HepG2 (cell line): ENCODE data around the gene TEX19. TPM values are rescaled to one million over a fixed set of nuclear protein-coding genes. Genes with fewer than 3 reads are reported as not detected.

Experiments
- CBX5 ChIP-seq: sonication (generic); formaldehyde crosslinking; IDR thresholded peaks from 2 replicates; pipeline ENCODE4 v1.4.0; 2020; ENCODE audit warnings: missing genetic modification reagents, borderline replicate concordance
- DR1 ChIP-seq: sonication (generic); formaldehyde crosslinking; IDR thresholded peaks from 2 replicates; pipeline ENCODE4 v1.8.0; 2021; ENCODE audit warnings: mild to moderate bottlenecking, missing genetic modification reagents, inconsistent platforms
- MAZ ChIP-seq, 2 experiments: sonication (generic) in 1 of 2; formaldehyde crosslinking in 1 of 2; IDR thresholded peaks; 2 replicates each; pipeline versions ENCODE4 v1.5.0 to v1.6.1; 2012 to 2020; ENCODE audit warnings: low read depth in 2 of 2, mild to moderate bottlenecking in 2 of 2, borderline replicate concordance in 1 of 2, improper control_type of control experiment in 1 of 2, low read length in 1 of 2, missing genetic modification reagents in 1 of 2, moderate library complexity in 1 of 2
- NFYC ChIP-seq: IDR thresholded peaks from 2 replicates; pipeline ENCODE4 v1.6.1; 2016; ENCODE audit warnings: missing genetic modification reagents, missing compliant biosample characterization
- ONECUT2 ChIP-seq: sonication (generic); formaldehyde crosslinking; IDR thresholded peaks from 2 replicates; pipeline ENCODE4 v1.4.0; 2020; ENCODE audit warnings: missing genetic modification reagents
- PHF5A ChIP-seq: IDR thresholded peaks from one replicate; pipeline ENCODE4 v1.6.1; 2018; ENCODE audit warnings: low read depth, missing genetic modification reagents; ENCODE audit not compliant: unreplicated experiment
- SMAD9 ChIP-seq: sonication (generic); formaldehyde crosslinking; IDR thresholded peaks from 2 replicates; pipeline ENCODE4 v1.5.1; 2020; ENCODE audit warnings: mild to moderate bottlenecking, missing genetic modification reagents
- SRSF1 ChIP-seq: fragments of 200-400 bp; formaldehyde crosslinking; optimal IDR thresholded peaks from 2 replicates; pipeline ENCODE3; 2017; ENCODE audit warnings: mild to moderate bottlenecking, low read depth, low read length, moderate library complexity
- SYNCRIP ChIP-seq: fragments of 200-400 bp; formaldehyde crosslinking; IDR thresholded peaks from 2 replicates; pipeline ENCODE4 v1.6.1; 2018; ENCODE audit warnings: mild to moderate bottlenecking, low read depth, low read length; ENCODE audit not compliant: insufficient read depth
- ZC3H13 ChIP-seq: sonication (generic); formaldehyde crosslinking; IDR thresholded peaks from 2 replicates; pipeline ENCODE4 v1.8.1; 2023; ENCODE audit warnings: mild to moderate bottlenecking, missing genetic modification reagents, moderate library complexity
- ZFP90 ChIP-seq: sonication (generic); formaldehyde crosslinking; IDR thresholded peaks from 2 replicates; pipeline ENCODE4 v1.8.0; 2022; ENCODE audit warnings: missing genetic modification reagents, mild to moderate bottlenecking, inconsistent platforms, borderline replicate concordance
- ZNF431 ChIP-seq: sonication (generic); formaldehyde crosslinking; IDR thresholded peaks from 2 replicates; pipeline ENCODE4 v1.9.0; 2022; ENCODE audit warnings: missing genetic modification reagents, low read depth, mild to moderate bottlenecking, borderline replicate concordance
- ZNF44 ChIP-seq: sonication (generic); formaldehyde crosslinking; IDR thresholded peaks from 2 replicates; pipeline ENCODE4 v1.5.1; 2020; ENCODE audit warnings: mild to moderate bottlenecking, missing genetic modification reagents
- ZNF546 ChIP-seq: sonication (generic); formaldehyde crosslinking; conservative IDR thresholded peaks from 2 replicates; pipeline ENCODE4 v1.8.1; 2023; ENCODE audit warnings: mild to moderate bottlenecking, missing genetic modification reagents
- ZNF563 ChIP-seq: sonication (generic); formaldehyde crosslinking; IDR thresholded peaks from 2 replicates; pipeline ENCODE4 v1.8.0; 2022; ENCODE audit warnings: mild to moderate bottlenecking, moderate library complexity, missing genetic modification reagents
- polyA plus RNA-seq, 8 experiments: library from polyadenylated mRNA; depleted of rRNA in 3 of 8; stranded (reverse) in 7 of 8; unstranded in 1 of 8; fragments of >200 nt; fragmentation: Illumina TruSeq in 4 of 8; extraction: Trizol in 4 of 8; gene quantifications; 2 replicates each; pipeline versions ENCODE4 v1.2.1 to v1.2.3, GENCODE V29; 2011 to 2016; ENCODE audit warnings: low read depth in 4 of 8, missing spikeins in 1 of 8, mixed read lengths in 1 of 8; ENCODE audit not compliant: insufficient read depth in 1 of 8
- total RNA-seq, 5 experiments: library from RNA; depleted of rRNA; stranded (reverse); fragments of >200 nt; fragmentation: Illumina TruSeq; extraction: Trizol; gene quantifications; 2 replicates each; pipeline ENCODE4 v1.2.3, GENCODE V29; 2016; ENCODE audit warnings: low read depth in 1 of 5
- TF ChIP-seq, protein P1 (sequence below): sonication (generic); formaldehyde crosslinking; IDR thresholded peaks from 2 replicates; pipeline ENCODE4 v1.4.0; 2020; ENCODE audit warnings: missing genetic modification reagents; ENCODE audit errors: not compliant biosample characterization
- TF ChIP-seq, protein P2 (sequence below): sonication (generic); formaldehyde crosslinking; IDR thresholded peaks from 2 replicates; pipeline ENCODE4 v1.9.0; 2021; ENCODE audit warnings: missing genetic modification reagents, borderline replicate concordance
- TF ChIP-seq, protein P3 (sequence below): sonication (generic); formaldehyde crosslinking; IDR thresholded peaks from 2 replicates; pipeline ENCODE4 v1.5.0; 2020; ENCODE audit warnings: mild to moderate bottlenecking, missing genetic modification reagents
- TF ChIP-seq, protein P4 (sequence below): sonication (generic); formaldehyde crosslinking; IDR thresholded peaks from 2 replicates; pipeline ENCODE4 v1.4.0; 2020; ENCODE audit warnings: mild to moderate bottlenecking, missing genetic modification reagents
- TF ChIP-seq, protein P5 (sequence below): fragments of 450-650 bp; IDR thresholded peaks from 2 replicates; pipeline ENCODE4 v1.6.1; 2017; ENCODE audit warnings: mild to moderate bottlenecking

The TEX19 gene
- total and polyA plus RNA-seq, 2 of the 13 experiments (the other 11 are each of a cell fraction or from before 2014, with no cell fraction given) = 1.3 to 6.0 TPM

DNA sequence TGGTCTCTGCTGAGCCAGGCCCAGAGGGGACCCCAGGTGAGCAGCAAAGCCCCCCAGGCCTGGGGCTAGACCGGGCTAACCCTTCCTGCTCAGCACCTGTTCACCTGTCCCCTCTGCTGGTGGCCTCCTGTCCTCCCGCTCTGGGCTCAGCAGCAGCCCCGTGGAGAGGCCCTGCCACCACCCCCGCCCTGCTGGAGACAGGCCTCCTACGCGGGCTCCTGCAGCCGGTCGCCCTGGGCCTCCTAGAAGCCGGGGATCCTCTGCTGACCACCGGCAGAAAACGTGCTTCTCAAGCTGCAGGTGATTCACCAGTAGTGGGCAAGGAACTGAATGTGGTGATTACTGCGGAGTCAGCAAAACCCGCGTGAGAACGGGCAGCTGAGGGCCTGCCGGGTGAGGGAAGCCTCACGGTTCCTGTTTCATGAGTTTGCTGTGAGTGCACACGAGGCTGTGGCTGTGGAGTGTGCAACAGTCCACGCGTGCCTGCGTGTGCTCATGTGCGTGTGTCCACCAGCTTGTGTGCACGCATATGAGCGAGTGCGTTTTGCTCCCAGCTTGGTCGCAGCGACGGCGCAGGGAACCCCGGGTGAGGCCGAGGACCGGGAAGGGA, 26.3 kb upstream of the TEX19 start (continued):
- TF ChIP-seq, protein P1, sequence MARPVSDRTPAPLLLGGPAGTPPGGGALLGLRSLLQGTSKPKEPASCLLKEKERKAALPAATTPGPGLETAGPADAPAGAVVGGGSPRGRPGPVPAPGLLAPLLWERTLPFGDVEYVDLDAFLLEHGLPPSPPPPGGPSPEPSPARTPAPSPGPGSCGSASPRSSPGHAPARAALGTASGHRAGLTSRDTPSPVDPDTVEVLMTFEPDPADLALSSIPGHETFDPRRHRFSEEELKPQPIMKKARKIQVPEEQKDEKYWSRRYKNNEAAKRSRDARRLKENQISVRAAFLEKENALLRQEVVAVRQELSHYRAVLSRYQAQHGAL (CRISPR knock-in tag) = no peak
- TF ChIP-seq SYNCRIP (no peak), PHF5A (CRISPR knock-in tag) (no peak), CBX5 (CRISPR knock-in tag) (no peak), ZNF44 (CRISPR knock-in tag) (no peak), ONECUT2 (CRISPR knock-in tag) (no peak), MAZ (IDR thresholded peaks at IDR 0.05; ENCODE audit: borderline replicate concordance, low read depth, low read length) (peak; percentile 29; the same call in 1 of the 2 replicates), MAZ (CRISPR knock-in tag; IDR thresholded peaks at IDR 0.05; ENCODE audit: low read depth) (no peak), SMAD9 (CRISPR knock-in tag) (no peak), ZFP90 (CRISPR knock-in tag) (no peak), DR1 (CRISPR knock-in tag) (no peak), ZNF431 (CRISPR knock-in tag) (no peak), ZC3H13 (CRISPR knock-in tag) (no peak), ZNF546 (CRISPR knock-in tag) (no peak), ZNF563 (CRISPR knock-in tag) (no peak), NFYC (CRISPR knock-in tag) (no peak), SRSF1 (no peak)
- TF ChIP-seq, protein P2, sequence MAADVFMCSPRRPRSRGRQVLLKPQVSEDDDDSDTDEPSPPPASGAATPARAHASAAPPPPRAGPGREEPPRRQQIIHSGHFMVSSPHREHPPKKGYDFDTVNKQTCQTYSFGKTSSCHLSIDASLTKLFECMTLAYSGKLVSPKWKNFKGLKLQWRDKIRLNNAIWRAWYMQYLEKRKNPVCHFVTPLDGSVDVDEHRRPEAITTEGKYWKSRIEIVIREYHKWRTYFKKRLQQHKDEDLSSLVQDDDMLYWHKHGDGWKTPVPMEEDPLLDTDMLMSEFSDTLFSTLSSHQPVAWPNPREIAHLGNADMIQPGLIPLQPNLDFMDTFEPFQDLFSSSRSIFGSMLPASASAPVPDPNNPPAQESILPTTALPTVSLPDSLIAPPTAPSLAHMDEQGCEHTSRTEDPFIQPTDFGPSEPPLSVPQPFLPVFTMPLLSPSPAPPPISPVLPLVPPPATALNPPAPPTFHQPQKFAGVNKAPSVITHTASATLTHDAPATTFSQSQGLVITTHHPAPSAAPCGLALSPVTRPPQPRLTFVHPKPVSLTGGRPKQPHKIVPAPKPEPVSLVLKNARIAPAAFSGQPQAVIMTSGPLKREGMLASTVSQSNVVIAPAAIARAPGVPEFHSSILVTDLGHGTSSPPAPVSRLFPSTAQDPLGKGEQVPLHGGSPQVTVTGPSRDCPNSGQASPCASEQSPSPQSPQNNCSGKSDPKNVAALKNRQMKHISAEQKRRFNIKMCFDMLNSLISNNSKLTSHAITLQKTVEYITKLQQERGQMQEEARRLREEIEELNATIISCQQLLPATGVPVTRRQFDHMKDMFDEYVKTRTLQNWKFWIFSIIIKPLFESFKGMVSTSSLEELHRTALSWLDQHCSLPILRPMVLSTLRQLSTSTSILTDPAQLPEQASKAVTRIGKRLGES (CRISPR knock-in tag) = no peak
- TF ChIP-seq, protein P3, sequence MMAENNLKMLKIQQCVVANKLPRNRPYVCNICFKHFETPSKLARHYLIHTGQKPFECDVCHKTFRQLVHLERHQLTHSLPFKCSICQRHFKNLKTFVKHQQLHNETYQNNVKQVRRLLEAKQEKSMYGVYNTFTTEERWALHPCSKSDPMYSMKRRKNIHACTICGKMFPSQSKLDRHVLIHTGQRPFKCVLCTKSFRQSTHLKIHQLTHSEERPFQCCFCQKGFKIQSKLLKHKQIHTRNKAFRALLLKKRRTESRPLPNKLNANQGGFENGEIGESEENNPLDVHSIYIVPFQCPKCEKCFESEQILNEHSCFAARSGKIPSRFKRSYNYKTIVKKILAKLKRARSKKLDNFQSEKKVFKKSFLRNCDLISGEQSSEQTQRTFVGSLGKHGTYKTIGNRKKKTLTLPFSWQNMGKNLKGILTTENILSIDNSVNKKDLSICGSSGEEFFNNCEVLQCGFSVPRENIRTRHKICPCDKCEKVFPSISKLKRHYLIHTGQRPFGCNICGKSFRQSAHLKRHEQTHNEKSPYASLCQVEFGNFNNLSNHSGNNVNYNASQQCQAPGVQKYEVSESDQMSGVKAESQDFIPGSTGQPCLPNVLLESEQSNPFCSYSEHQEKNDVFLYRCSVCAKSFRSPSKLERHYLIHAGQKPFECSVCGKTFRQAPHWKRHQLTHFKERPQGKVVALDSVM (CRISPR knock-in tag) = no peak
- TF ChIP-seq, protein P4, sequence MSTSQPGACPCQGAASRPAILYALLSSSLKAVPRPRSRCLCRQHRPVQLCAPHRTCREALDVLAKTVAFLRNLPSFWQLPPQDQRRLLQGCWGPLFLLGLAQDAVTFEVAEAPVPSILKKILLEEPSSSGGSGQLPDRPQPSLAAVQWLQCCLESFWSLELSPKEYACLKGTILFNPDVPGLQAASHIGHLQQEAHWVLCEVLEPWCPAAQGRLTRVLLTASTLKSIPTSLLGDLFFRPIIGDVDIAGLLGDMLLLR (CRISPR knock-in tag) = 0 out of 2 replicates have a peak, but pooled peaks have one; percentile 37
- TF ChIP-seq, protein P5, sequence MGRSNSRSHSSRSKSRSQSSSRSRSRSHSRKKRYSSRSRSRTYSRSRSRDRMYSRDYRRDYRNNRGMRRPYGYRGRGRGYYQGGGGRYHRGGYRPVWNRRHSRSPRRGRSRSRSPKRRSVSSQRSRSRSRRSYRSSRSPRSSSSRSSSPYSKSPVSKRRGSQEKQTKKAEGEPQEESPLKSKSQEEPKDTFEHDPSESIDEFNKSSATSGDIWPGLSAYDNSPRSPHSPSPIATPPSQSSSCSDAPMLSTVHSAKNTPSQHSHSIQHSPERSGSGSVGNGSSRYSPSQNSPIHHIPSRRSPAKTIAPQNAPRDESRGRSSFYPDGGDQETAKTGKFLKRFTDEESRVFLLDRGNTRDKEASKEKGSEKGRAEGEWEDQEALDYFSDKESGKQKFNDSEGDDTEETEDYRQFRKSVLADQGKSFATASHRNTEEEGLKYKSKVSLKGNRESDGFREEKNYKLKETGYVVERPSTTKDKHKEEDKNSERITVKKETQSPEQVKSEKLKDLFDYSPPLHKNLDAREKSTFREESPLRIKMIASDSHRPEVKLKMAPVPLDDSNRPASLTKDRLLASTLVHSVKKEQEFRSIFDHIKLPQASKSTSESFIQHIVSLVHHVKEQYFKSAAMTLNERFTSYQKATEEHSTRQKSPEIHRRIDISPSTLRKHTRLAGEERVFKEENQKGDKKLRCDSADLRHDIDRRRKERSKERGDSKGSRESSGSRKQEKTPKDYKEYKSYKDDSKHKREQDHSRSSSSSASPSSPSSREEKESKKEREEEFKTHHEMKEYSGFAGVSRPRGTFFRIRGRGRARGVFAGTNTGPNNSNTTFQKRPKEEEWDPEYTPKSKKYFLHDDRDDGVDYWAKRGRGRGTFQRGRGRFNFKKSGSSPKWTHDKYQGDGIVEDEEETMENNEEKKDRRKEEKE = no peak
